Forelimb muscle (tissue), 1 donor: ENCODE measurements around the gene RBM22. TPM values are rescaled to one million over a fixed set of nuclear protein-coding genes. Genes with fewer than 3 reads are reported as not detected.

Experiments
- polyA plus RNA-seq: library from polyadenylated mRNA; unstranded; fragments of 120-200 nt; gene quantifications from one replicate; pipeline ENCODE4 v1.2.1, GENCODE V29; 2013; ENCODE audit not compliant: insufficient read length

Gene RBM22
- polyA plus RNA-seq, 1 donor: 42.0 TPM

Other genes starting within 250 kb of the RBM22 start
- gene NDST1, start 192.9 kb downstream of the RBM22 start, polyA plus RNA-seq: 46.9 TPM
- gene SYNPO, start 60.4 kb downstream of the RBM22 start, polyA plus RNA-seq: 32.3 TPM
- 13.7 TPM for gene MYOZ3, start 39.8 kb downstream of the RBM22 start, polyA plus RNA-seq
- 40.4 TPM for gene DCTN4, start 58.0 kb upstream of the RBM22 start, polyA plus RNA-seq
- gene SMIM3, start 77.7 kb upstream of the RBM22 start, polyA plus RNA-seq: 7.0 TPM
- gene IRGM, start 145.5 kb upstream of the RBM22 start, polyA plus RNA-seq: not detected
- 8.9 TPM for gene ZNF300, start 203.9 kb upstream of the RBM22 start, polyA plus RNA-seq